Measurements from ENCODE around the gene C1orf74. TPM values are rescaled to one million over a fixed set of nuclear protein-coding genes. Genes with fewer than 3 reads are reported as not detected.

The C1orf74 gene
- total RNA-seq, 1 experiment from 2014 or later, result 4.9 TPM

GRCh38 chr1:209772126-209772525 is 12.2 kb downstream of the C1orf74 start:
- no peaks in the 10 kb centered on the region for H3K9me3 Mint-ChIP-seq (ENCODE audit: low read depth, unreplicated experiment)
- H3K36me3 Mint-ChIP-seq (ENCODE audit: insufficient read depth, unreplicated experiment), result no peaks in the 10 kb centered on the region
- CTCF ChIA-PET, result no interaction called here
- no peak for DNase-seq
- intact Hi-C loops (cut with micrococcal nuclease; ENCODE audit: unreplicated experiment), result no loop called here
- no peak for TF ChIP-seq CTCF (IDR thresholded peaks at IDR 0.05; ENCODE audit: unreplicated experiment)
- no peak overlapping the region for H3K4me3 Mint-ChIP-seq (ENCODE audit: low read depth, unreplicated experiment)
- BruUV-seq (replicated peaks), result no TSS peak
- no peaks in the 10 kb centered on the region for H3K27me3 Mint-ChIP-seq (ENCODE audit: unreplicated experiment)
- no peak overlapping the region for H3K27ac Mint-ChIP-seq (ENCODE audit: unreplicated experiment)
- H3K4me1 Mint-ChIP-seq (ENCODE audit: low read depth, unreplicated experiment), result no peaks in the 10 kb centered on the region

- intact Hi-C loops (cut with micrococcal nuclease; ENCODE audit: unreplicated experiment), result no loop called here
- BruUV-seq (replicated peaks), result no TSS peak
- no peak for TF ChIP-seq CTCF (IDR thresholded peaks at IDR 0.05; ENCODE audit: unreplicated experiment)
- DNase-seq, result no peak
- no peak overlapping the region for H3K27ac Mint-ChIP-seq (ENCODE audit: unreplicated experiment)
- no peaks in the 10 kb centered on the region for H3K9me3 Mint-ChIP-seq (ENCODE audit: low read depth, unreplicated experiment)
- CTCF ChIA-PET, result no interaction called here
- H3K4me1 Mint-ChIP-seq (ENCODE audit: low read depth, unreplicated experiment), result no peaks in the 10 kb centered on the region
- H3K27me3 Mint-ChIP-seq (ENCODE audit: unreplicated experiment), result no peaks in the 10 kb centered on the region
- no peaks in the 10 kb centered on the region for H3K36me3 Mint-ChIP-seq (ENCODE audit: insufficient read depth, unreplicated experiment)
- H3K4me3 Mint-ChIP-seq (ENCODE audit: low read depth, unreplicated experiment), result no peak overlapping the region
Measured at GRCh38 chr1:209770636-209771415, 13.5 kb downstream of the C1orf74 start.

GRCh38 chr1:209769971-209770370 is 14.4 kb downstream of the C1orf74 start:
- DNase-seq, result no peak
- BruUV-seq (replicated peaks), result no TSS peak
- H3K4me1 Mint-ChIP-seq (ENCODE audit: low read depth, unreplicated experiment), result no peaks in the 10 kb centered on the region
- CTCF ChIA-PET, result interaction anchor here (0.9 kb wide), 1 partner anchor 1959 kb away, joined by 4 read pairs; no protein-coding TSS in a partner anchor
- intact Hi-C loops (cut with micrococcal nuclease; ENCODE audit: unreplicated experiment), result no loop called here
- no peaks in the 10 kb centered on the region for H3K36me3 Mint-ChIP-seq (ENCODE audit: insufficient read depth, unreplicated experiment)
- no peak for TF ChIP-seq CTCF (IDR thresholded peaks at IDR 0.05; ENCODE audit: unreplicated experiment)
- H3K27me3 Mint-ChIP-seq (ENCODE audit: unreplicated experiment), result no peaks in the 10 kb centered on the region
- H3K27ac Mint-ChIP-seq (ENCODE audit: unreplicated experiment), result no peak overlapping the region
- H3K4me3 Mint-ChIP-seq (ENCODE audit: low read depth, unreplicated experiment), result no peak overlapping the region
- no peaks in the 10 kb centered on the region for H3K9me3 Mint-ChIP-seq (ENCODE audit: low read depth, unreplicated experiment)

GRCh38 chr1:209769171-209769904 is 15.0 kb downstream of the C1orf74 start:
- H3K9me3 Mint-ChIP-seq (ENCODE audit: low read depth, unreplicated experiment), result no peaks in the 10 kb centered on the region
- CTCF ChIA-PET, result interaction anchor here (0.7 to 0.9 kb wide), 2 partner anchors 18 to 1958 kb away, joined by 3 to 4 read pairs; no protein-coding TSS in a partner anchor
- BruUV-seq (replicated peaks), result no TSS peak
- DNase-seq, result no peak
- no peaks in the 10 kb centered on the region for H3K36me3 Mint-ChIP-seq (ENCODE audit: insufficient read depth, unreplicated experiment)
- H3K4me3 Mint-ChIP-seq (ENCODE audit: low read depth, unreplicated experiment), result no peak overlapping the region
- H3K27me3 Mint-ChIP-seq (ENCODE audit: unreplicated experiment), result no peaks in the 10 kb centered on the region
- intact Hi-C loops (cut with micrococcal nuclease; ENCODE audit: unreplicated experiment), result no loop called here
- no peak for TF ChIP-seq CTCF (IDR thresholded peaks at IDR 0.05; ENCODE audit: unreplicated experiment)
- H3K27ac Mint-ChIP-seq (ENCODE audit: unreplicated experiment), result no peak overlapping the region
- no peaks in the 10 kb centered on the region for H3K4me1 Mint-ChIP-seq (ENCODE audit: low read depth, unreplicated experiment)

Measured in Calu3 (cell line).